ENCODE measurements around the gene TNFAIP3.
"Not testable (repeated sequence)": the region's sequence is repeated elsewhere in the genome, so short reads cannot be mapped to it uniquely, and the experiment has no call there.

TNFAIP3 gene

DNA sequence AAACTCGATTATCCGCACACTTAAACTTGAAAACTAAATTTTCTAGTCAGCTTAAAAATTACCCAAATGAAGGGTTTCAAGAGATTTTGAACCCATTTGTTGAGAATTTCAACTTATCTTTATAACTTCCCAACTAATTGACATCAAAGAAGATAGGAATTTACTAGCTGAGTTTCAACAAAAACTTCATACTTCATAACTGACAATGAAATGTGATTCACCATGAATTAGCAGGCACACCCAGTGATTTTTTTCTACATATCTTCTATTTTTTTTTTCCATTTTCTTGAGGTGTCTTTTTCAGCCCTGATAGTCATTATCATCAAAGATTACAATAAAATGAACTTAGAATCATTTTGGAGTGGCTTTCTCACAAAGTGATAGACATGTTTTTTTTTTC is 26.7 kb downstream of the TNFAIP3 start:
- no peaks in the 10 kb centered on the region for H4K20me1 ChIP-seq
- no peak overlapping the region for H3K27ac ChIP-seq
- no peak for TF ChIP-seq Cebpa-rat (IDR thresholded peaks at IDR 0.05)
- no peaks in the 10 kb centered on the region for H3K4me1 ChIP-seq
- peaks cover 34% of the 10 kb centered on the region for H3K9me3 ChIP-seq
- H3K9ac ChIP-seq: no peak overlapping the region
- H3K27me3 ChIP-seq: no peaks in the 10 kb centered on the region
- H3K4me3 ChIP-seq: no peak overlapping the region
- H3K4me2 ChIP-seq: no peak overlapping the region
- peaks cover 5% of the 10 kb centered on the region; the same call in 1 of the 2 replicates for H3K36me3 ChIP-seq

DNA sequence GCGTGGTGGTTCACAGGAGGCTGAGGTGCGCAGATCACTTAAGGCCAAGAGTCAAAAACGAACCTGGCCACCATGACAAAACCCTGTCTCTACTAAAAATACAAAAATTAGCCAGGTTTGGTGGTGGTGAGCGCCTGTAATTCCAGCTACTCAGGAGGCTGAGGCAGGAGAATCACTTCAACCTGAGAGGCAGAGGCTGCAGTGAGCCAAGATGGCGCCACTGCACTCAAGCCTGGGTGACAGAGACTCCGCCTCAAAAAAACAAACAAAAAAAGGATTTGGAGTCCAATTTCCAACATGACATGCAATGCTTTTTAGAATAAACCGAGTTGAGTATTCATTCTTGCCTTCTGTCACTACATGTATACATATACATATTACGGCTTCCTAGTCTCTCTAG is 27.3 kb downstream of the TNFAIP3 start:
- not testable (repeated sequence) for H3K9ac ChIP-seq

DNA sequence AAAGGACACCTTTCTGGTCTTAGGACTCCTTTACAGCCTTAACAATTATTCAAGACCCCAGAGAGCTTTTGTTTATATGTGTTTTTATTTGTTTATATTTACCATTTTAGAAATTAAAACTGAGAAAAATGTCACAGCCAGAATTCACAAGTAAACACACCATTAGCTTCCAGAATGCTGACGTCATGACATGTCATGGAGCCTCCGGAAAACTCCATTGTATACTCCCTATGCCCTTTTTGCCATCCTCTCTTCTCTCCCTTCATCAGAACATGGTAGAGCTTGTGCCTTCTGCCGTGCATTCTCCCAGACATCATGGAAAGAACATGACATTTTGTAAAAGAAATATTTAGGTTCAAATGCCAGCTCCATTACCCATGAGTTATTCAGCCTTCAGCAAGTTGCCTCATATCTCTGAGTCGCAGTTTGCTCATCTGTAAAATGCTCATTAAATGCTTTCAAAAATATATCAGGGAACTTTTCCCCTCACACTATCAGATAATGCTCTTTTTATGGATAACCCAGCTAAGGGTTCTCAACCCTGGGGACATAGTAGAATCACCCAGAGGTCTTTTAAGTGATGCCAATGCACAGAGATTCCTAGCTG is 27.8 kb downstream of the TNFAIP3 start:
- H3K9ac ChIP-seq: no peak overlapping the region
- no peaks in the 10 kb centered on the region for H3K4me1 ChIP-seq
- H3K4me3 ChIP-seq: no peak overlapping the region
- H4K20me1 ChIP-seq: no peaks in the 10 kb centered on the region
- peaks cover 24% of the 10 kb centered on the region for H3K9me3 ChIP-seq
- H3K4me2 ChIP-seq: no peak overlapping the region
- peaks cover 5% of the 10 kb centered on the region; the same call in 1 of the 2 replicates for H3K36me3 ChIP-seq
- no peaks in the 10 kb centered on the region for H3K27me3 ChIP-seq
- no peak for TF ChIP-seq Cebpa-rat (IDR thresholded peaks at IDR 0.05)
- H3K27ac ChIP-seq: no peak overlapping the region

More for the DNA sequence above, 27.3 kb downstream of the TNFAIP3 start:
- H3K27ac ChIP-seq, H4K20me1 ChIP-seq, H3K4me2 ChIP-seq, H3K4me3 ChIP-seq, H3K4me1 ChIP-seq, H3K36me3 ChIP-seq, H3K27me3 ChIP-seq: not testable (repeated sequence)
- peaks cover 28% of the 10 kb centered on the region for H3K9me3 ChIP-seq

DNA sequence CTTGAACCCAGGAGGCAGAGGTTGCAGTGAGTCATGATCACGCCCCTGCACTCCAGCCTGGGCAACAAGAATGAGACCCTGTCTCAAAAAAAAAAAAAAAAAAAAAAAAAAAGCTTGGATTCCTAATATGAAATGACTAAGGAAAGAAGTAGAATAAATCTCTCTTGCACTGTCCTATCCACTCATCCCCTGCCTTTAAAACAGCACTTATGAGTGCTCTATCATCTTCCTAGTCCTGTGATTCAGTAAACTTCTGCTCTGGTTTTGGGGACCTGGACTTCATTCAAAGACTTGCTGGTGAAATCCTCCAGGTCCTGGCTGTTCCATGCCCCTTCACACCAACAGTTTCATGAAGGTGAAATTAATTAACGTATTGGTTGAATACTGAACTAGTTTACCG is 29.6 kb downstream of the TNFAIP3 start:
- H3K27me3 ChIP-seq: no peaks in the 10 kb centered on the region
- no peak for TF ChIP-seq Cebpa-rat (IDR thresholded peaks at IDR 0.05)
- peaks cover 12% of the 10 kb centered on the region for H3K9me3 ChIP-seq

DNA sequence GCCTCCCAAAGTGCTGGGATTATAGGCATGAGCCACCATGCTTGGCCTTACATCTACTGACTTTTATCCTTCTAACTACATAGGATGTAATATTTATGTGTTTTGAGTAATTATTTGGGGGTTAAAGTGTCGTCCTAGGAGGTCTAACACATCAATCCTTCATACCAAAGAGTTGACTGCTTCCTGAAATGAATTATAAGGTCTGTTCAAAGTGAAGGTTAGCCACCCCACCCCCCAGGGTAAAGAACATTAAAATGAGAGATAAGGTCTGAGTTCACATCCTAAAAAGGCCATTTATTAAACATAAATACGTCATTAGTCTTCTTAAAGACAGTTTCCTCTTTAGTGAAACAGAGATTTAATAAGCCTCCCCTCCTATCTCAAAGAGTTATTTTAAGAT is 33.8 kb downstream of the TNFAIP3 start:
- Histone ChIP-seq H3K27ac (no peak overlapping the region), H3K36me3 (no peaks in the 10 kb centered on the region), H3K4me1 (peaks cover 14% of the 10 kb centered on the region), H4K20me1 (no peaks in the 10 kb centered on the region), H3K4me3 (no peak overlapping the region), H3K9me3 (no peaks in the 10 kb centered on the region), H3K4me2 (no peak overlapping the region), H3K9ac (no peak overlapping the region), H3K27me3 (no peaks in the 10 kb centered on the region)
- TF ChIP-seq Cebpa-rat (IDR thresholded peaks at IDR 0.05): no peak

More for the DNA sequence above, 29.6 kb downstream of the TNFAIP3 start:
- Histone ChIP-seq H3K4me2 (no peak overlapping the region), H4K20me1 (no peaks in the 10 kb centered on the region), H3K36me3 (no peaks in the 10 kb centered on the region), H3K27ac (no peak overlapping the region), H3K4me3 (no peak overlapping the region), H3K4me1 (no peaks in the 10 kb centered on the region), H3K9ac (no peak overlapping the region)

DNA sequence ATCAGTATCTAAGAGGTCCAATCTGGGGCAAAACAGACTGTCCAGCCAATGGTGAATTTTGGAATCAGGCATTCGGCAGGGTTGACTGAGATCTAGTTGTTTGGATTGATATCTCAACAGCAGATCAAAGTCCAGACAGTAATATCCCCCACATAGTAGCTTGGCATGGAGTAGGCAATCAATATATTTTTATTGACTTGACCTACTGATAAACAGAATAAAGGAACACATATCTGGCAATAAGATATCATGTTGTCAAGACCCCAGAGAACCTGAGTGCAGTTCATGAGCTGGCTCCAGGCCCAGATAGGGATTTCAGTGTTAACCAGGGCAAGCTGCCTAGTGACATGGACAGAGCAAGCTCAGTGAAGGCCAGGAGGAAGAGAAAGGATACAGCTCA is 34.4 kb downstream of the TNFAIP3 start:
- Histone ChIP-seq H3K27ac (no peak overlapping the region), H3K9me3 (no peaks in the 10 kb centered on the region), H3K27me3 (no peaks in the 10 kb centered on the region), H3K4me2 (no peak overlapping the region), H3K9ac (no peak overlapping the region), H3K4me3 (no peak overlapping the region), H3K36me3 (no peaks in the 10 kb centered on the region), H4K20me1 (no peaks in the 10 kb centered on the region), H3K4me1 (peaks cover 14% of the 10 kb centered on the region)
- TF ChIP-seq Cebpa-rat (IDR thresholded peaks at IDR 0.05): no peak

DNA sequence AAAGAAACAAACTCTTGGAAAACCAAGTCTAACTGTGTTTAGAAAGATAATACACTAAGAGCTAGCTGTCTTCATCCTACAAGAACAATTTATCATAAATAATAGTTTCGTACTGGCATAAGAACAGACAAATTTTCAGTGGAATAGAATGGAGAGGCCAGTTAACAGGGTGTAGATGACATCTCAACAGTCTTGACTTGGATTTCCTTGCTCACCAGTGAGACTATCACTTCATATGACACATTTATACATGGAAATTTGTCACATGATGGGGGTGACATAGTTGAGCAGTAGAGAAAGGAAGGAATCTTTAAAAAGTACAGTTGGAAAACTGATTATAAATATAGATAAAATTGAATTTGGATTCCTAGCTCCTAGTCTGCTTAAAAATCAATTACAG is 35.6 kb downstream of the TNFAIP3 start:
- H3K9me3 ChIP-seq: no peaks in the 10 kb centered on the region
- no peaks in the 10 kb centered on the region for H4K20me1 ChIP-seq
- H3K4me2 ChIP-seq: no peak overlapping the region
- H3K4me3 ChIP-seq: no peak overlapping the region
- peaks cover 14% of the 10 kb centered on the region for H3K4me1 ChIP-seq
- TF ChIP-seq Cebpa-rat (IDR thresholded peaks at IDR 0.05): no peak
- H3K9ac ChIP-seq: no peak overlapping the region
- H3K27me3 ChIP-seq: no peaks in the 10 kb centered on the region
- no peaks in the 10 kb centered on the region for H3K36me3 ChIP-seq
- no peak overlapping the region for H3K27ac ChIP-seq

DNA sequence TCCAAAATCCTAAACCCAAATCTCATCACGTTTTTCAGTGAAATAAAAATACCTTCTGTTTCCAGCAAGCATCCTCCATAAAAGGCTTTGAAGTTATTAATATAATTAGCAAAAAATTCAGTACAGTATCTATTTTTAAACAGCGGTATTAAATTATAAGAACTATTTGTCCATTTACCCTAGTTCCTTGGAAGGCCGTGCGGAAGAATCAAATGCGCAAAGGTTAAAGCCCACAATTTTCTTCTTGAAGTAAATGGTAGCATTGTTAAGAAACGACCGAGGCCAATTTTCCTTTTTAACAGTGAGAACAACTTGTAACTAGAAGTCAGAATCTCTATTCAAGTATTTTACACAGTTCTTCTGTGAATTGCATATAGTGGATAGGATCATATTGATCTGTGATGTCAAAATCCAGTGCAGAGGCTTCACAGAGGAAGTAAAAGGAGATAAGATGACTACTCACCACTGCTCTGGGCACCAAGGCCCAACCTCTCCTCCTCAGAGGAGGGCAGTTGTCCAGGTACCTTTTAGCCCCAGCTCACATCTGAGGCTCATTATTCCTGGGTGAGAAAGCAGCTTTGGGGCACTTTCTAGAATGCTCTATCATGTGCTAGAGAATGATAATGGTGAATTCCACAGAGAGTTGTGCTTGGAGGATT is 36.3 kb downstream of the TNFAIP3 start:
- Histone ChIP-seq H3K27me3 (no peaks in the 10 kb centered on the region), H3K4me2 (no peak overlapping the region), H3K27ac (no peak overlapping the region), H3K4me3 (no peak overlapping the region), H4K20me1 (no peaks in the 10 kb centered on the region), H3K9ac (no peak overlapping the region), H3K9me3 (no peaks in the 10 kb centered on the region), H3K4me1 (peaks cover 16% of the 10 kb centered on the region), H3K36me3 (no peaks in the 10 kb centered on the region)
- TF ChIP-seq Cebpa-rat (IDR thresholded peaks at IDR 0.05): no peak

DNA sequence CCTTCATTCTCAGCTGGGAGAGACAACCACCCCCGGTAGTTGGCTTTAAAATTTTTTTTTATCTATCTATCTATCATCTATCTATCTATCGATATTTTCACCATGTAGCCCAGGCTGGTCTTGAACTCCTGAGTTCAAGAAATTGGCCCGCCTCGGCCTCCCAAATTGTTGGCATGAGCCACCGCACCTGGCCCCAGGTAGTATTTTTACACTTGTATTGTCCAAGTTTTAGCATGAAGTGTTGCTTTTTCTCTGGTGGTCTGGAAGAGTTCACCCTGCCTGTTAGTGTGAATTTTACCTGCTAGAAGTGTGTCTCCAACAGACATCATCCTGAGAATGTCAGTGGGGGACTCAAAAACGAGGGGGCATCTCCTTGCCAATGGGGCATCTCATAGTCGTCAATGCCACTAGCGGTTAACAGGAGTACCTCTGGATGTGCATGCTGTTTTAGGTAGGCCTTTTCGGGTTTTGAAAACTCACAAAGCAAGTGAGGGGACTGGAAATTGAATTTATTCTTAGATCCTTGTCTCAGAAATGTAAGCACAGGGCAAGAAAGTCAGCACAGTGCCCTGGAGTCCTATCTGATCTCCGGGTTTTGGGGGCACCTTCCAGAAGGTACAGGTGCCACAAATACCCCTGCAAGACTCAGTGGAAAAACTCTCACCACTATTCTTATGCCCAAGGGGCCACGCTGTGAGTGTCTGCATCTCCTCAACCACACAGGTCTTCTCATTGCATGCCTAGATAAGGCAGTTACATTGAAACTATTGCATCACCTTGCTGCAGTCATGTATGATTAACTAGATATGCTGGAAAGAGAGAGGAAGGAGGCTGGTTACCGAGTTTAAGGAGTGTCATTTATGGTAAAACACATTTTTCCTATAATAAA is 37.1 kb downstream of the TNFAIP3 start:
- Histone ChIP-seq H3K36me3 (no peaks in the 10 kb centered on the region), H3K9ac (no peak overlapping the region), H3K9me3 (no peaks in the 10 kb centered on the region), H3K4me2 (peak overlapping the region; percentile 25; the same call in 1 of the 2 replicates), H3K4me3 (no peak overlapping the region), H4K20me1 (no peaks in the 10 kb centered on the region), H3K4me1 (peaks cover 23% of the 10 kb centered on the region), H3K27ac (no peak overlapping the region), H3K27me3 (no peaks in the 10 kb centered on the region)
- peak; percentile 88 for TF ChIP-seq Cebpa-rat (IDR thresholded peaks at IDR 0.05)

Measured in BLaER1 (cell line).